GM12864 (cell line): ENCODE data around the gene SULT4A1.

ENCODE experiments used
- DNase-seq: peaks from one replicate; pipeline ENCODE4 v3.0.0-alpha.2; 2011; ENCODE audit warnings: low read depth
- H3K4me3 ChIP-seq: 2 replicates; pipeline ENCODE4 v1.5.1; 2011; ENCODE audit warnings: mild to moderate bottlenecking, low read depth, low read length, control low read depth
- CTCF ChIP-seq: IDR thresholded peaks from 2 replicates; pipeline ENCODE4 v1.5.1; 2011; ENCODE audit warnings: low read depth, mild to moderate bottlenecking, moderate library complexity, low read length, control low read depth, inconsistent platforms; ENCODE audit errors: missing control alignments

SULT4A1 gene

GRCh38 chr22:43854786-43855271 is 7.5 kb downstream of the SULT4A1 start:
- no peak for DNase-seq
- TF ChIP-seq CTCF: no peak
- H3K4me3 ChIP-seq: no peak overlapping the region

- H3K4me3 ChIP-seq: no peak overlapping the region
- no peak for TF ChIP-seq CTCF
These were observed 8.1 kb downstream of the SULT4A1 start for GRCh38 chr22:43854121-43854785.

GRCh38 chr22:43853328-43853931 is 8.9 kb downstream of the SULT4A1 start:
- TF ChIP-seq CTCF: no peak
- DNase-seq: no peak
- no peak overlapping the region for H3K4me3 ChIP-seq

More at GRCh38 chr22:43854121-43854785, 8.1 kb downstream of the SULT4A1 start:
- DNase-seq: no peak

- TF ChIP-seq CTCF: no peak
- H3K4me3 ChIP-seq: no peak overlapping the region
- no peak for DNase-seq
These were observed 9.6 kb downstream of the SULT4A1 start for GRCh38 chr22:43852573-43853327.

- DNase-seq: no peak
- TF ChIP-seq CTCF: no peak
- no peak overlapping the region for H3K4me3 ChIP-seq
These were observed 10.4 kb downstream of the SULT4A1 start for GRCh38 chr22:43851979-43852307.

GRCh38 chr22:43851058-43851978 is 11.0 kb downstream of the SULT4A1 start:
- DNase-seq: no peak
- no peak for TF ChIP-seq CTCF
- no peak overlapping the region for H3K4me3 ChIP-seq
